GM18951 (cell line): ENCODE data around the gene RSF1.
A peak's percentile ranks its signal among the peaks of the same experiment; 100 is the strongest.
"Not testable (repeated sequence)": the region's sequence is repeated elsewhere in the genome, so short reads cannot be mapped to it uniquely, and the experiment has no call there.

ENCODE experiments used
- POLR2A ChIP-seq: IDR thresholded peaks from 4 replicates; pipeline ENCODE4 v1.6.1; 2011; ENCODE audit warnings: mild to moderate bottlenecking; ENCODE audit not compliant: insufficient read length, insufficient read depth; ENCODE audit errors: extremely low read depth
- in situ Hi-C: fragments of 300-500 bp; cut with MboI; formaldehyde crosslinking; loops from one replicate; pipeline ENCODE4 v1.12.0; 2022; ENCODE audit warnings: low sequenced_read_pairs, mixed read lengths, inconsistent platforms; ENCODE audit not compliant: unreplicated experiment

Gene RSF1

DNA sequence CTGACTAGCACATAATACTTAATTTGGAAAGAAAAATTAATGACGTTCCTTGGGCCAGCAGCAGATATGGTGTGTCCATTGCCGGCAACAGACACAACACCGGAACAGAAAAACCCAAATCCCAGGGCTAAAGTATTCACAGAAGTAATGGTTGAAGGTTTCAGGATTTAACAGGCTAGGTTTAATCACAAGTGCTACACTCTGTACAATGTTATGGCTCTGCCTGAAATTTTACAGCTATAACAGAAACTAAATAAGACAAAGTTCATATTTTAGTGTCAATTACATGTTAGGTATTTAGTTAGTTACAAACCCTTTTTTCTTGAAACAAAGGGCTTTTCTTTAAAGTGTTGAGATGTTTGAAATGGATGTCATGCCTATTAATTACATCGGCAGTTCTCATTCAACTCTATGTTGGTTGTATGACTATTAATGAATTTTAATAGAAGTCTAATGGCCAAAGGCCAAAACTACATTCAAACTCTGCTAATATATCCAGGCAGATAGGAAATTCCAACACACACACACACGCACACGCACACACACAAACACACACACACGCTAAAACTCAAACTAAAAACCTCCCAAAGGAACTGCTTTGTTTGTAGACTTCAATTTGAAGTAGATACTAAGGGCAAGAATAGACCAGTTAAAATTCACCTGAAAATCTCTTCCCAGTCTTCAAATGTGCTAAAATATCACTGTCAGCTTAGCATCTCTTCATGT lies 155.1 kb downstream of the RSF1 start:
- in situ Hi-C loops = no loop called here
- TF ChIP-seq POLR2A = no peak

DNA sequence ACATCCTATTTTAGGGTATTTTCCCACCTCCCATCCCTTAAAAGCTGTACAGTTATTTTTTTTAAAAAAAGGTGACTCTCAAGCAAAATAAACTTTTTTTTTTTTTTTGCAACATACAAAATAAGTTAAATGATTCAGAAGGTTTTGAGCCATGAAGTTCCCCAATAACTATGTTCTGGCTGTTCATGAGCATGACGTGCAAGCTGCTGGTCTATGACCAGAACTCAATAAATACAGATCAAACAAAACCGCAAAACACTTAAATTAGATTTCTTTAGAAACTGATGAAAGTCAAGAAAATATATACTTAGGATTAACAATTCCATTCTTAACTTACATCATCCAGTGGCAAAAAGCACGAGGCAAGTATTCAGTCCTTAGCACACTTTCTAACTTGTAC lies 158.9 kb downstream of the RSF1 start:
- no peak for TF ChIP-seq POLR2A
- in situ Hi-C loops = no loop called here

DNA sequence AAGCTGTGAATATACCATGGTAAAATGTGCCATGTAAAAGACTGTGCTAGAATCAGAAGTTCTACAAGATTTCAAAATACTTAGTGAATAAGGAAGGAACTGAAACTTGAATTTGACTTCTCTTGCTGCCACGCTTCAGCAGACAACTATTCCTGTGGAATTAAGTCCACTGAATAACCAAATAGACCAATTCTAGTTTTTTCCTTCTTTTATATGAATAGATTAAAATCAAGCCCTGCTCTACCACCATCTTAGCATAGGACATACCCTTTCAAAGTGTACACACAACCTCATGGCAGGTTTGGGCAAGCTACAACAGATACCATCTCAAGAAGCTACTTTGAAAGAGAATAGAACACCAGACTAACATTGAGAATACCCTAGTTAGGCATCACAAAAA lies 159.6 kb downstream of the RSF1 start:
- TF ChIP-seq POLR2A = no peak
- in situ Hi-C loops = no loop called here

DNA sequence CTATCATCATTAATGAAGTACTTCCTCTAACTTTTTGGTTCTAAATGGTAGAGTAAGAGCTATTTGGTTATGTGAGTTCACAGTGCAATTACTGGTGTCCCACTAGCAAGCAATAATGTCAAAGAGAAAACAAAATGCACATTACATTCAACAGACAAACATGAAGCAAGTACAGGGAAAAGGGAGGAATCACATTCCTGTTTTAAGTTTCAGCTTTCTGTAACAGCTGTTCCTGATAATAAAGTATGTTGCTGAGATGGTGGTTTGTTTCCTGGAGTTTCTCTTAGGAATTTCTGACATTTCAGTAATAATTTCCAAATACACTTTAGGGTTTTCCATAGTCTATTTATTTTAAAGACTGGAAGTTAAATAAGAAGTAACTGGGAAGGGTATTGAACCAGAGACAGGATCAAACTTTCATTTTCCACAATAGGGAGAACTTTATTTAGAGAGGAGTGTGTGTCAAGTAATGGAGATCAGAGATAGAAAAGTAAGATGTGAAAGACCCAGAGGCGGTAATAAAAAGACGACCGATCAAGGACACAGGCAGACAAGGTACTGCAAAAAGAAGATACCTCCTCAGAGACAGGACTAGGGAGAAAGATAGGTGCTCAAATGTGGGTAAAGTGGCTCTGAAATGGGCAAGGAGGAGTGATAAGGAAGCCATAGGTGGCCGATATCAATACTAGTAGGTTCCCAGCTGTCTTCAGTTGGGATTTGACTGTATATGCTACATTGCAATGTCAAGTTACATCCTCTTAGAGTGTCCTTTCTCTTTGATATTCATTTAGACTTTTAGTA lies 162.1 kb downstream of the RSF1 start:
- in situ Hi-C loops = no loop called here
- TF ChIP-seq POLR2A = no peak

DNA sequence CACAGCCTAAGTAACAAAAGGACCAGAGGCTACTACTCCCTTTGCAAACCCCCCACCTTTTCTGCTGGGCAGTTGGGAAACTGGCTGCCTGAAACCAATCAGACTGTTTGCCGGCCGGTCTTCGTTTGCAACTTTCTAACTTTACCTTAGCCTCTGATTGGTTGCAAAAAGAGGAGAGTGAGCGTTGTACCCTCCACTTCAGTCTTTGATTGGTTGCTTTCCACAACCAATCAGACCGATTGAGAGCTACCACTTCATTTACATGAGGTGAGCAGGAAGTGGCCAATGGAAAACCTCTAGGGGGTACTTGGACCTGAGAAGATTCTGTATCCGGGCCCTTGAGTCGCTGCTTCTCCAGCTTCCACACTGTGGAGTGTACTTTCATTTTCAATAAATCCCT lies 164.2 kb downstream of the RSF1 start:
- in situ Hi-C loops = no loop called here
- TF ChIP-seq POLR2A = no peak

DNA sequence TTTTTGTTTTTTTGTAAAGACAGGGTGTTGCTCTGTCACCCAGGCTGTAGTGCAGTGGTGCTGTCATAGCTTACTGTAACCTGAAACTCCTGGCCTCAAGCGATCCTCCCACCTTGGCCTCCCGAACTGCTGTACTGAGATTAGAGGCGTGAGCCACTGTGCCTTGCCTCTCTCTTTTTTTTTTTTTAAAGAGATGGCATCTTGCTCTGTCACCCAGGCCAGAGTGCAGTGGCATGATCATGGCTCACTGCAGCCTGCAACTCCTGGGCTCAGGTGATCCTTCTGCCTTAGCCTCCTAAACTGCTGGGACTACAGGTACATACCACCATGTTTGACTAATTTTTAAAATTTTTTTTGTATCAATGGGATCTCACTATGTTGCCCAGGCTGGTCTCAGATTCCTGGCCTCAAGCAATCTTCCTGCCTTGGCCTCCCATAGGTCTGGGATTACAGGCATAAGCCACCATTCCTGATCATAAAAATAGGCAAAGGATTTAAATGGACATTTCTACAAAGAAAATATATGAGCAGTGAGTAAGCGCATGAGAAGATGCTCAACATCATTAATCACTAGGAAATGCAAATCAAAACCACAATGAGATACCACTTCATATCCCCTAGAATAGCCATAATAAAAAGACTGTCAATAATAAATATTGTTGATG lies 165.6 kb downstream of the RSF1 start:
- in situ Hi-C loops = no loop called here
- TF ChIP-seq POLR2A = no peak

DNA sequence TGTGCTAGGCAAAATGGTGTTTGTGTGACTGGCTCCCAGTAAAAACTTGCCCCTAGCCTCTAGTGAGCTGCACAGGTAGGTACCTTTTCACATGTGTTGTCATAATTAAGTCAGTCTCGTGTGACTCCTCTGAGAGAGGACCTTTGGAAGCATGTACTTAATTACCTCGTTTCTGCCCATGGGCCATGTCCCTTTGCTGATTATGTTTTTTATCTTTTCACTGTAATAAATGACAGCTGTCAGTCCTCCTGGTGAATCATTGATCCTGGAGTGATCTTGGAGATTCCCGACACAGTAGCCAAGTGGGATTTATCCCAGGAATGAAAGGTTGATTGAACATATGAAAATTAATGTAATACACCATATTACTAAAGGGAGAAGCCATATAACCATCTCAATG lies 170.4 kb downstream of the RSF1 start:
- no peak for TF ChIP-seq POLR2A
- in situ Hi-C loops = no loop called here

DNA sequence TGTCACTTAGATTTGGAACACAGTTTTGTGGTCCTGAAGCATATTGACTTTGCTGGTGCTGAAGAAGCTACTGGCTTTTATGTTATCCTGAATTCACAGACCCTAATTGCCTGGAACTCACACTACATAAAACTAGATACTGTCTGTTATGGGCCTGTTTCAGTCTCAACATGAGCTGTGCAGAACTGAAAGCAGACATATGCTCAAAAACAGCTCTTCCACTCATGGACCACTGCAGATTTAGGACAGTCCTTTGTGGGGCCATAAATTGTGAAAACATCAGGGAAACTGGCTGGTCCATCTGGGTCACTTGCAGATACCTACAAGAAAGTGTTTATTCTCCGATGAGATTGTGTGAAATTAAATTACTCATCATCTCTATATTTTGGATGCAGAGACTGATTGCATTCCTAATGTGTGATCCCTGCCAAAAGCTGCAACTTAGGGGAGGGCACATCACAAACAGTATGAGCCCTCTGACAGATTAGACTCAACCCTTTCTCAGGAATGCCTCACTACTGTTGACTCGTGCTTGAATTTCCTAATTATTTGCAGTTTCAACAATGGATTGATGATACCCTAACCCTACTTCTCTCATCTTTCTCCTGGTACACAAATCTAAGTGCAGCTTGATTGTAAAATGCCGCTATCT lies 172.7 kb downstream of the RSF1 start:
- no peak for TF ChIP-seq POLR2A
- in situ Hi-C loops = no loop called here

DNA sequence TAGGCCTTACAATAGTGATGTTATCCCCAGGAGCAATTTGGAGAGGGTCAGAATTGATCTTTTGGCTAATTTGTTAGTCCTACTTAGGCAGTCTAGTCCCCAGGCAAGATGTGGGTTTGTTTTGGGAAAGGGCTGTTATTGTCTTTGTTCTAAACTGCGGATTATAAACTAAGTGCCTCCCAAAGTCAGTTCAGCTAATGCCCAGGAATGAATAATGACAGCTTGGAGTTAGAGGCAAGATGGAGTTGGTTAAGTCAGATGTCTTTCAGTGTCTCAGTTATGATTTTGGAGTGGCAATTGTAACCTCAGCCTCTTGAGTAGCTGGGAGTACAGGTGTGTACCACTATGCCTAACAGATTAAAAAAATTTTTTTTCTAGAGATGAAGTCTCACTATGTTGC lies 175.6 kb downstream of the RSF1 start:
- in situ Hi-C loops = no loop called here

DNA sequence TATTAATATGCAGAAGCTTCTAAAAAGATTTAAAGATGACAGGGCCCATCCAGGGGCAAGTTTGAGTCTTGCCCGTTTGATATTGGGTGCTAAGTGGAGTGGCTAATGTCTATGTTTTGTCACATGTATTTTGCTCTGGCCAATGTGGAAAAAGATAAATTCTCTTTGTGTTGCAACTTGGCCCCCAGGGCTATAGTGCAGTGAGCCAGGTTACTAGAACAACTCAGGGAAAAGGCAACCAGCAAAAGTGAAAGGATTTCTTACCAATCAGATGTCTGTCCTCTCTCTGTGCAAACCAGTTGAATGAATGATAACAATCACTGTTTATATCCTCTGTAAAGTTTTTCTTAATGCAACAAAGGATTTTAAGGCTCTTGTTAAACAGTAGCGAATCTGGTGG lies 178.3 kb downstream of the RSF1 start:
- no peak for TF ChIP-seq POLR2A
- in situ Hi-C loops = no loop called here

More for the DNA sequence above, 175.6 kb downstream of the RSF1 start:
- no peak for TF ChIP-seq POLR2A

DNA sequence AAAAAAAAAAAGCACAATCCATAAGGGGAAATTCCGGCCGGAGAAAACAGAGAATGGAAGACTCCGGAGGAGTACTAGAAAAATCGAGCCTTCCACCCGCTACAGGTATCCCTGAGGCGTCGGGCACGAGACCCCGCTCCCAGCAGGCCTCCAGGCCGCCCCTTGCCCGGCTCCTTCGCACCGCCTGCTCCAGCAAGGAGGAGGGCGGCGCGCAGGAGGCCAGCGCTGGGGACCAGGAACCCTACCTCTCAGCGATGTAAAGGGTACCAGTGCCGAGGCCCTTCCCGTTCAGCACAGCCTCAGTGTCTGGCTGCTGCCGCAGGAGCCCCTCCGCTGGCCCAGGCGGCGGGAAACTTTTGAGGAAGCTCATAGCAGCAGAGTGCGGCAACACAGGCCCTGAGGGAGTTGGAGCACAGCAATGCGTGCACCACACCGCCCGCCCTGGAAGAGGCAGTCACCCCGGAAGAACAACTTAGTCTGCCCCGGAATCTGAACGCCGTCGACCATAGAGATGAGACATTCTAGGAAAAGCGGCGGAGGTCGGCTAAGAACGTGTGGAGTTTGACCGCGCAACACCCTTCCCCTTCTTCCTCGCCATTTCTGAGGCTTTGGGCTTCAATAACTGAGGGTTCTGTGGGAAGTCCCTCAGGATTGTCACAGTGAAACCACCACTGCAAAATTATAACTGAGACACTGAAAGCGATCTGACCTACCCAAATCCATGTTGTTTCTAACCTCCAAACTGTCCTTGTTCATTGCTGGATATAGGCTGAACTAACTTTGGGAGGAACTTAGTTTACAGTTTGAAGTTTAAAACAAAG lies 183.0 kb downstream of the RSF1 start, which contains the start of gene CLNS1A:
Gene CLNS1A, minus strand, starts transcription at position 450 of the 821 bp plus-strand sequence. Its CDS starts 80 bp downstream, at position 370.
- TF ChIP-seq POLR2A = peak; percentile 92
- in situ Hi-C loops = no loop called here

DNA sequence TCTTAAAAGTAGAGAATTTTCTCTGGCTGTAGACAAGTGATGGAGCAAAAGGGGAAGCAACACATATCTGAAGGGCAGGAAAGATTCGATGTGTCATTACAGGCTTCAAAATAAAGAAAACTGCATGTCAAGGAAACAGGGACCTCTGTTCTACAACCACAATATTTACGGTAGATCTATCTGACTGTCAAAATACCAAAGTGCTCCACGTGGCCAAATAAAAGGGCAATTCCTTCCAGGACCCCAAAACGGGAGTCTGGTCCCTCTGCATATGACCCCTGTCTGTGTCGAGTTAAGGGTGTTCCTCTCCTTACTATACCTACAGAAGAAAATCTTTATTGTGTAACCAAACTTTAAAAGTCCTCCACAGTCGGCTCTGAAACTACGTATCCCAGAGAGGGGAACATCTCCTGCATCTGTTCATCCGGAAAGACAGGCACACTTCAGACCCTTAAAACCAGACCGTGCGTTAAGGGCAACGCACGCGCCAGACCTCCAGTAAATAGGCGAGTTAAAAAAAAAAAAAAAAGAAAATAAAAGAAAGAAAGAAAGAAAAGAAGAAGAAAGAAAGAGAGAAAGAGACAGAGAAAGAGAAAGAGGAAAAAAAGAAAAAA lies 183.7 kb downstream of the RSF1 start:
- in situ Hi-C loops = no loop called here
- TF ChIP-seq POLR2A = no peak

DNA sequence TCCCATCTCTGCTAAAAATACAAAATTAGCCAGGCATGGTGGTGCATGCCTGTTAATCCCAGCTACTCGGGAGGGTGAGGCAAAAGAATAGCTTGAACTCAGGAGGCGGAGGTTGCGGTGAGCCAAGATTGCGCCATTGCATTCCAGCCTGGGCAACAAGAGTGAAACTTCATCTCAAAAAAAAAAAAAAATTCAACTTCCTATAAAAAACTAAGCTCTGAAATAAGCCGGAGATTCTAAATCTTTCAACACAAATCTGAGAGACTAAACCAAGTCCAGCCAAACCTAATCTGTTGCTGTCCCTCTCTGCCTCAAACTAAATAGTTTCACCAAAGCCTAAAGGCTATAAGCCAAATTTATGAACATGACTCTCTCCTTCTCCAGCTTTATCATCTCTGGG lies 186.6 kb downstream of the RSF1 start:
- in situ Hi-C loops = not testable (repeated sequence)
